K562 (cell line): ENCODE measurements around the gene PRM1.

Source experiments
- ATF6 ChIP-seq: sonication (generic); formaldehyde crosslinking; IDR thresholded peaks from 2 replicates; pipeline ENCODE4 v1.4.0; 2020; ENCODE audit warnings: mild to moderate bottlenecking, missing genetic modification reagents
- CTCF ChIP-seq, 3 experiments: IDR thresholded peaks in 2 of 3; conservative IDR thresholded peaks in 1 of 3; 2 replicates each; pipeline ENCODE4 v1.5.1; 2011 to 2012; ENCODE audit warnings: low read length in 3 of 3, mild to moderate bottlenecking in 3 of 3, control low read depth in 2 of 3, improper control_type of control experiment in 1 of 3, inconsistent platforms in 1 of 3, low read depth in 1 of 3, mixed read lengths in 1 of 3, moderate library complexity in 1 of 3; ENCODE audit not compliant: insufficient read depth in 2 of 3
- HDAC6 ChIP-seq: IDR thresholded peaks from 2 replicates; pipeline ENCODE4 v1.6.1; 2012; ENCODE audit warnings: low read depth, mild to moderate bottlenecking, control low read depth, inconsistent platforms, low read length, moderate library complexity
- HDGF ChIP-seq: fragments of 450-650 bp; IDR thresholded peaks from 2 replicates; pipeline ENCODE4 v1.6.1; 2016
- KAT2B ChIP-seq: IDR thresholded peaks from one replicate; pipeline ENCODE4 v1.6.1; 2012; ENCODE audit warnings: low read depth, mild to moderate bottlenecking, control low read depth, inconsistent platforms, low read length, moderate library complexity
- MXI1 ChIP-seq: IDR thresholded peaks from 2 replicates; pipeline ENCODE4 v1.6.1; 2011; ENCODE audit warnings: low read depth, mild to moderate bottlenecking, improper control_type of control experiment, low read length
- NFRKB ChIP-seq: fragments of 450-650 bp; IDR thresholded peaks from 2 replicates; pipeline ENCODE4 v1.6.1; 2016; ENCODE audit warnings: low read depth
- RREB1 ChIP-seq: fragments of 250-450 bp; sonication (Bioruptor Pico); IDR thresholded peaks from 2 replicates; pipeline ENCODE4 v1.4.0; 2020
- SMARCC2 ChIP-seq: fragments of 450-650 bp; IDR thresholded peaks from 2 replicates; pipeline ENCODE4 v1.6.1; 2017; ENCODE audit warnings: antibody characterized with exemption, moderate library complexity, mild to moderate bottlenecking, low read depth
- SP2 ChIP-seq: IDR thresholded peaks from 2 replicates; pipeline ENCODE4 v1.6.1; 2011; ENCODE audit warnings: mild to moderate bottlenecking, low read depth, low read length, moderate library complexity; ENCODE audit not compliant: poor library complexity, severe bottlenecking; ENCODE audit errors: extremely low read depth
- TAF1 ChIP-seq: IDR thresholded peaks from 2 replicates; pipeline ENCODE4 v1.6.1; 2011; ENCODE audit warnings: mild to moderate bottlenecking, low read length, moderate library complexity; ENCODE audit not compliant: insufficient read depth, control insufficient read depth, severe bottlenecking; ENCODE audit errors: extremely low read depth
- TRIM24 ChIP-seq, 2 experiments: fragments of 450-650 bp; IDR thresholded peaks; 2 replicates each; pipeline ENCODE4 v1.6.1; 2016
- ZBED1 ChIP-seq: IDR thresholded peaks from 2 replicates; pipeline ENCODE4 v1.6.1; 2014
- ZBTB49 ChIP-seq: sonication (generic); formaldehyde crosslinking; IDR thresholded peaks from 2 replicates; pipeline ENCODE4 v1.8.0; 2022; ENCODE audit warnings: missing genetic modification reagents, mild to moderate bottlenecking, borderline replicate concordance

- TF ChIP-seq NFRKB, result no peak
- no peak for TF ChIP-seq HDAC6
- no peak for TF ChIP-seq ATF6 (CRISPR knock-in tag)
- no peak for TF ChIP-seq CTCF (IDR thresholded peaks at IDR 0.05 in 2 of 3, conservative IDR thresholded peaks at IDR 0.05 in 1 of 3; ENCODE audit: insufficient read depth in 2 of 3, low read depth in 1 of 3, low read length in 3 of 3)
- no peak for TF ChIP-seq HDGF
- no peak for TF ChIP-seq TRIM24 (IDR thresholded peaks at IDR 0.05)
- no peak for TF ChIP-seq SMARCC2
- no peak for TF ChIP-seq ZBTB49 (CRISPR knock-in tag)
- no peak for TF ChIP-seq SP2
- TF ChIP-seq TAF1, result no peak
- TF ChIP-seq RREB1, result no peak
- TF ChIP-seq ZBED1, result no peak
- TF ChIP-seq MXI1, result no peak
- TF ChIP-seq KAT2B, result no peak
These were observed 49.6 kb upstream of the PRM1 start for GRCh38 chr16:11330526-11331237.
